Brain microvascular endothelial cell (primary cell): Measurements from ENCODE around the gene GATB.

Experiments used
- DNase-seq: peaks from one replicate; pipeline ENCODE4 v3.0.0-alpha.2; 2020
- H3K27ac ChIP-seq: fragments of 250-450 bp; sonication (Bioruptor Pico); 2 replicates; pipeline ENCODE4 v1.5.1; 2020; ENCODE audit warnings: mild to moderate bottlenecking, moderate library complexity
- H3K27me3 ChIP-seq: fragments of 250-450 bp; sonication (Bioruptor Pico); replicated peaks from 2 replicates; pipeline ENCODE4 v1.5.1; 2020; ENCODE audit warnings: mild to moderate bottlenecking
- H3K36me3 ChIP-seq: fragments of 250-450 bp; sonication (Bioruptor Pico); replicated peaks from 2 replicates; pipeline ENCODE4 v1.5.1; 2020; ENCODE audit warnings: mild to moderate bottlenecking
- H3K4me3 ChIP-seq: 2 replicates; pipeline ENCODE4 v1.5.1; 2011; ENCODE audit warnings: low read depth, mild to moderate bottlenecking, control low read depth, low read length, moderate library complexity
- CTCF ChIP-seq: IDR thresholded peaks from 2 replicates; pipeline ENCODE4 v1.5.1; 2011; ENCODE audit warnings: low read depth, mild to moderate bottlenecking, moderate library complexity, low read length, control low read depth, inconsistent platforms; ENCODE audit errors: missing control alignments
- in situ Hi-C: cut with HindIII; loops from 2 replicates; pipeline ENCODE4 v1.10.0; 2017; ENCODE audit warnings: low sequenced_read_pairs, low pct_ligation_motif_present

GATB gene

GRCh38 chr4:151689211-151689991, 71.4 kb downstream of the GATB start:
- H3K36me3 ChIP-seq = no peaks in the 10 kb centered on the region
- H3K27ac ChIP-seq = no peak overlapping the region
- no peak for TF ChIP-seq CTCF
- no peaks in the 10 kb centered on the region for H3K27me3 ChIP-seq
- in situ Hi-C loops = no loop called here
- H3K4me3 ChIP-seq = no peak overlapping the region
- DNase-seq = no peak

GRCh38 chr4:151688785-151689043, 72.1 kb downstream of the GATB start:
- Histone ChIP-seq H3K27ac (no peak overlapping the region), H3K36me3 (no peaks in the 10 kb centered on the region), H3K4me3 (no peak overlapping the region), H3K27me3 (no peaks in the 10 kb centered on the region)
- no peak for TF ChIP-seq CTCF
- in situ Hi-C loops = no loop called here
- no peak for DNase-seq

- in situ Hi-C loops = no loop called here
- TF ChIP-seq CTCF = no peak
- Histone ChIP-seq H3K4me3 (no peak overlapping the region), H3K27me3 (no peaks in the 10 kb centered on the region), H3K27ac (no peak overlapping the region), H3K36me3 (no peaks in the 10 kb centered on the region)
- peak; percentile 39 for DNase-seq
Measured at GRCh38 chr4:151688003-151688784, 72.6 kb downstream of the GATB start.

- Histone ChIP-seq H3K36me3 (no peaks in the 10 kb centered on the region), H3K27ac (no peak overlapping the region), H3K27me3 (no peaks in the 10 kb centered on the region), H3K4me3 (no peak overlapping the region)
- no peak for TF ChIP-seq CTCF
- DNase-seq = no peak
- in situ Hi-C loops = no loop called here
Measured at GRCh38 chr4:151687021-151687640, 73.7 kb downstream of the GATB start.

GRCh38 chr4:151685303-151685702, 75.5 kb downstream of the GATB start:
- in situ Hi-C loops = no loop called here
- TF ChIP-seq CTCF = no peak
- Histone ChIP-seq H3K4me3 (no peak overlapping the region), H3K27ac (no peak overlapping the region), H3K36me3 (no peaks in the 10 kb centered on the region), H3K27me3 (no peaks in the 10 kb centered on the region)
- DNase-seq = no peak
